Right forelimb (tissue), 1 donor: Measurements from ENCODE around the gene SULT4A1.
A peak's percentile ranks its signal among the peaks of the same experiment; 100 is the strongest.

Source experiments
- DNase-seq: peaks from one replicate; pipeline ENCODE4 v3.0.0-alpha.2; 2018

SULT4A1 gene

GRCh38 chr22:43843783-43844530 is 18.4 kb downstream of the SULT4A1 start:
- no peak for DNase-seq

- no peak for DNase-seq
These were observed 20.6 kb downstream of the SULT4A1 start for GRCh38 chr22:43841742-43842141.

DNA sequence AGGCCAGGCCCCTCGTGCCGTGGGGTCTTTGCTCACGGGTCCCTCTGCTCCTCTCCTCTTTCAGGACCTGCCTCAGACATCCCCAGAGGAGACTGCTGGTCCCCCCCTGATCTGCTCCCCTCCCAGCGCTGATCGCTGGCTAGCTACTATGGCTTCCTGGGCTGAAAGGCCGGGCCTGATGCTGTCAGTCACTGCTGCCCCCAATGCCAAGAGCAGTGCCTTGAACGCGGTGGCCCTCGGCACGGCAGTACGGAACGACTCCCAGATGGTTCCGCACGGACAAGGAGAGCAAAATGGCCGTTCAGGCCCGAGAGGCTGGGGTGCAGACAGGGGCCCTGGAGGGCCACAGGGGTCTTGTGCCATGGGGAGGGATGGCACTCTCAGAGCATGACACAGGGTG is 21.5 kb downstream of the SULT4A1 start:
- no peak for DNase-seq

DNA sequence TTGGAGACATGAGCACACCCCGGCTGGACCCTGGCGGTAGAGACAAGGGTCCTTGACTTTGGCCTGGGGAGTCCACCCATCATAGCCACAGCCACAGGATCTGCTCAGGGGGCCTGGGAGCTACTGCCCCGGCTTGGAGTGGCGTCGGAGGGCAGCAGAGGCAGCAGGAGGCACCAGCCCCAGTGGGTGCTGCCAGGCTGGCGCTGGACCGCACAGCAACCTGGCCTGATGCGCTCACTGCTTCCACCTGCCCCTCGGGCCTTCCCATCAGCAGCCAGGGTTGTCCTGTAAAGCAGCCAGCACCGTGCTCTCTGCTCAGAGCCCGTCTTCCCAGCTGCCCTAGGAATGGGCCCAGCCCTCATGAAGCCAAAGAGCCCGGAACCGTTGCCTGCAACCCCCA is 21.9 kb downstream of the SULT4A1 start:
- no peak for DNase-seq

DNA sequence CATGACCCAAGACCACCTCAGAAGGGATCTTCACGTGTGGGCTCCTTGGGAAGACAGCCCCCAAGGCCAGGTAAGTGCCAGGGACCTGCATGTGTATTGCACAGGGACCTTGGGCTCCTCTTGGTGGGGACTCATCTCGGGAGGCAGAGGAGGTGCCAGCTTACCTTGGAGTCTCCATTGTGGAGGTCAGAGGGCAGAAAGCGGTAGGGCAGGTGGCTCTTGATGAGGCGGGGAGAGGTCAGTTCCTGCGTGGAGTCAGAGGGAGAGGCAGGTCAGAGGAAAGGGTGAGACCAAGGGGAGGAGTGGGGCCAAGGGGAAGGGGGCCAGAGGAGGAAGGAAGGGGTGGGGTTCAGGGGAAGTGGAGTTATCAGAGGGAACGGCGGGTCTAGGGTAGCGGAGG is 22.5 kb downstream of the SULT4A1 start:
- DNase-seq, result no peak

DNA sequence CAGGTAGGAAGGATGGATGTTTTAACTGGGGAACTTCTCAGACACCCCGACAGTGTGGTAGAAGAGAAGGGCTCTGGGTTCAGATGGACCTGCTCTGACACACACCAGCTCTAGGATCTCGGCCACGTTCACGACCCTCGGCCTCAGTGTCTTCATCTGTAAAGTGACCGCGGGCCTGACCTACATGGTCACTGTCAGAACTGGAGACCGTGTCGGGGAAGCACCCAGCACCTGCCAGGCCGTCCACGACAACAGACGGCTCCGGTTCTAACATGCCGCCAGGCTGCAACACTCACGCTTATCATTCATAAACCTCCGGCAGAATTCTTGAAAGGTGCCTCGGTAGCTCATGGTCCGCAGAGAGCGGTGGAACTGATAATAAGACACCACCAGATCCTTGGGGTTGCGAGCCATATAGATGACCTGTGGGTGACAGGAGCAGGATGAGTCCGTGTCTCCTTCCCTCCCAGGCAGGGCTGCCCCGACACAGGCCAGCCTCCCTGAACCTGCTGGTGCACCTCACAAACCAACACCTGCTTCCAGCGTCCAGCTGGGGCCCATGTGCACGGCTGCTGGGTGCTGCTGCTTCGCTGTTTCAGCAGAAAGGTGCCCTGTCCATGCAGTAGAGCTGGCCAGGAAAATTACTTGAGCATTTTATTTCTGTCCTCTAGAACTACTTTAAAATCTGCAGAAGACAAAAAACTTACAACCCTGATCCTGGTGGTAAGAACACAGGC is 23.6 kb downstream of the SULT4A1 start:
- DNase-seq, result no peak

GRCh38 chr22:43838161-43838560 is 24.2 kb downstream of the SULT4A1 start:
- no peak for DNase-seq

- DNase-seq, result no peak
These were observed 24.6 kb downstream of the SULT4A1 start for GRCh38 chr22:43837666-43838065.

- no peak for DNase-seq
These were observed 26.6 kb downstream of the SULT4A1 start for GRCh38 chr22:43835736-43836135.

DNA sequence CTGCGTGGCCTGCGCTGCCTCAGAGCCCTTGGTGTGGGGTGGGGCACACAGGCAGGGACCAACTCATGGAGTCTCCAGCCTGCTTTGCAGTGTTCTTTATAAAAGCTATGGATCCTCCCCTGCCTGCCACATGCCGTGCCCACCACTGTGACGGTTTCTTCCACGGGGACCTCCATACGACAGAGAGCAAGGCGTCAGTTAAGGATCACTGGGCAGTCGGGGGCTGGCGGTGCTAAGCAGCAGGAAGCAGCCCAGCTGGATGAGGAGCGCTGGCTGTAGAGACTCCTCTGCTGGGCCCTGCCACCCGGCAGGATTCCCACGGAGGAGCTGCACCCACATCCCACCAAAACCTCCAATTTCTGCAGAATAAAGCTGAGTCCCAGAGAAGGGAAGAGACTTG is 27.1 kb downstream of the SULT4A1 start:
- no peak for DNase-seq

DNA sequence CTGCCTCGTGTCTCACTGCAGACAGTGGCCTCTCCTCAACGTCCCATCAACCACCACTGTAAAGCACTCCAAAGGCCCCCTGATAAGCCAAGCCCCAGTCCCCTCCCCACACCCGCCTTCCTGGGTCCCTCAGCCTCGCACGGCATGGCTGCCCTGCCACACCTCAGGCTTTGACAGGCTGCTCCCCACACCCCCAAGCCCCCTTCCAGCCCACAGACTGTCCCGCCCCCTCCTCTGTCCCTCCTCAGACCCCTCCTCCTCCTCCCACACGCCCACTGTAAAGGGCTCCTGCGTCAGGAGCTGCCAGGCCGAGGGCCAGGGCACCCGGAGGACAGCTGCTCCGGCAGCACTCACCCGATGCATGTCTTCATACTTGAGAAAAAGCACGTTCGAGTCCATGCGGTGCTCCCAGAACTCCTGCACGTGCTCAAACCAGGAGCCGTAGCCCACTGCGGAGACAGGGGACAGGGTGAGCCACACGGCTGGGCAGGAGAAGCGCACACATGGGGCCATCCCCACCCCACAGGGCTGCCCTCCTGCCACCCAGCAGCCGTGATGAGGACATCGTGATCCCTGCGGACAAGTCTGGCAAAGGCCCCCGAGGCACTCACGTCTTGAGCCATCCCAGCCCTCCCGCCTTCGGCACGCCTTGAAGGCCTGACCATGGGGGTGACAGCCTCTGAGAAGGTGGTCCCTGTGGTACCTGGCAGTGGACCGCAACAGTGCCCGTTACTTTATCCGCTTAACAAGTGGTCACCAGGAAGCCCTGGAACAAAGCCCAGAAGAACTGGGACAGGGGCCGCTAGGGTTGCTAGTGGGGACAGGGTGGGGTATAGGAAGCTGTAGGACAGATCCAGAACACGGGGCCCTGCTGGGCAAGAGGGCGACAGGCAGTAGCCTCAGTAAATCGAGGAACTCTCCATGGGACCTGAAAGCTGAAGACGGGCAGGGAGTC is 28.8 kb downstream of the SULT4A1 start:
- no peak for DNase-seq

- DNase-seq, result no peak
These were observed 29.7 kb downstream of the SULT4A1 start for GRCh38 chr22:43832393-43833265.

GRCh38 chr22:43831561-43832392 is 30.5 kb downstream of the SULT4A1 start:
- DNase-seq, result no peak

GRCh38 chr22:43830931-43831560 is 31.3 kb downstream of the SULT4A1 start:
- no peak for DNase-seq

DNA sequence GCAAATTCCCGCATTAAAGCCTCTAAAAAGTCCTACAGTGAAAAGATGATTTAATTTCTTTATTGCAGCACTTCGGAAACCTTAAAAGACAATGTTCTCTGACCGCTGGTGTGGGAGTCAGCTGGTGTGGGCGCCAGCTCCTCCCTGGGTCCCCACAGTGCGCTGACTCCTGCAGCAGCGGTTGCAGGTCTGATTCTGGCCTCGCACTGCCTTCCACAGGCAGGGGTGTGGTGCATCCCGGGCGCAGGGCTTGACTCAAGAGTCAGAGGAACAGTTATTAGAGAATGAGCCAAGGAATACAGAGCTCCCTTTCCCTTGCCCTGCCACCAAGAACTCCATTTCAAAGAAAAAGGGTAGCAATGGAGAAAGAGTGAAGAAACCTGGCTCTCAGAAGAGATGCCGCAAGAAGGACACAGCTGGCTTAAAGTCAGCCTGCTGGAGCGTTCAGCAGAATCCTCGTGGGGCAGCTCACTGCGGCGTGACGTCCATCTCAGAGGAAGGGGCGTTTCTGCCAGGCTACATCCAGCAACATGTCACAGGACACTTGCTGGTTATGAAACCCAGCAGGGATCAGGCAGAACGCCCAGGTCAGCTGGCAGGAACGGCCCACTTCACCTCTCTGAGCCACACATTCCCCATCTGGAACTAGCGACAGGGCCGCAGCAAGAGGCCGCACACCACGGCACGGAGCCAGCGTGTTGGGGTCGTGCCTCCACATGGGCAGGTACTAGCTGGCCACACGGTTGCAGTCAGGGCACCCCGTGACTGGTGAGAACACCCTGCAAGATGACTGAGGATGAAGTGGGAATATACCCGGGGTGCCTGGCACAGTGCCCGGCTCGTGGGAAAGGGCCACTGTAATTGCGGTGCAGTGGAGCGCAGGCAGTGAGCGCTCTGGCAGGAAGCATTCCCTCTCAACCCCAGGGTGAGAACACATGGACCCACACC is 32.1 kb downstream of the SULT4A1 start:
- no peak for DNase-seq

- peak; percentile 76 for DNase-seq
These were observed 33.1 kb downstream of the SULT4A1 start for GRCh38 chr22:43828998-43829782.

DNA sequence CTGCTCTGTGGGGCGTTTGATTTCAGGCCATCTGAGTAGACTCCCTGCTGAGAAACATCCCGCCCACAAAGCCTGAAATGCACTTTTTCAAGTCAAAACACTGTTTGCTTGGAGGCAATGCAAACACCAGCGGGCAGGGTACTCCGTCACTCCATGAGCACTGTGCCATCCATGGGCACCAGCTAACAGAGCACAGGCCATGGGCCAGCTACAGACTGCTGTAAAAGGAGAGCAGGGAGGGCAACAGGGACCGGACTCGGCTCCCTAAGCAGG is 33.7 kb downstream of the SULT4A1 start:
- DNase-seq, result no peak

GRCh38 chr22:43827926-43828724 is 34.2 kb downstream of the SULT4A1 start:
- DNase-seq, result no peak
